GM06990 (cell line): ENCODE results near the gene TPO.

Source experiments
- DNase-seq: peaks from one replicate; pipeline ENCODE4 v3.0.0-alpha.2; 2011; ENCODE audit not compliant: insufficient read length; ENCODE audit errors: extremely low read depth
- H3K27me3 ChIP-seq: replicated peaks from 2 replicates; pipeline ENCODE4 v1.6.0; 2011; ENCODE audit warnings: low read length; ENCODE audit not compliant: control insufficient read depth, insufficient read depth
- H3K36me3 ChIP-seq: 2 replicates; pipeline ENCODE4 v1.5.1; 2011; ENCODE audit warnings: low read length; ENCODE audit not compliant: control insufficient read depth, insufficient read depth
- H3K4me3 ChIP-seq: replicated peaks from 2 replicates; pipeline ENCODE4 v1.5.1; 2011; ENCODE audit warnings: low read depth, mild to moderate bottlenecking, control low read depth, low read length
- CTCF ChIP-seq: IDR thresholded peaks from 2 replicates; pipeline ENCODE4 v1.5.1; 2011; ENCODE audit warnings: low read length, control low read depth, mild to moderate bottlenecking, inconsistent platforms; ENCODE audit not compliant: insufficient read depth, poor library complexity, severe bottlenecking

The TPO gene

GRCh38 chr2:1477196-1478040, 64.2 kb downstream of the TPO start:
- no peak overlapping the region for H3K4me3 ChIP-seq
- DNase-seq, result no peak
- H3K36me3 ChIP-seq, result no peaks in the 10 kb centered on the region
- no peaks in the 10 kb centered on the region for H3K27me3 ChIP-seq
- no peak for TF ChIP-seq CTCF

GRCh38 chr2:1478311-1479305, 65.3 kb downstream of the TPO start:
- no peak for DNase-seq
- Histone ChIP-seq H3K27me3 (no peaks in the 10 kb centered on the region), H3K36me3 (no peaks in the 10 kb centered on the region), H3K4me3 (no peak overlapping the region)
- no peak for TF ChIP-seq CTCF

- TF ChIP-seq CTCF, result no peak
- Histone ChIP-seq H3K27me3 (no peaks in the 10 kb centered on the region), H3K4me3 (no peak overlapping the region), H3K36me3 (no peaks in the 10 kb centered on the region)
- DNase-seq, result no peak
Observed at GRCh38 chr2:1479346-1479745, 66.1 kb downstream of the TPO start.

GRCh38 chr2:1480671-1481076, 67.4 kb downstream of the TPO start:
- no peak for TF ChIP-seq CTCF
- DNase-seq, result no peak
- Histone ChIP-seq H3K4me3 (no peak overlapping the region), H3K36me3 (no peaks in the 10 kb centered on the region), H3K27me3 (no peaks in the 10 kb centered on the region)

- Histone ChIP-seq H3K27me3 (no peaks in the 10 kb centered on the region), H3K4me3 (no peak overlapping the region), H3K36me3 (no peaks in the 10 kb centered on the region)
- no peak for TF ChIP-seq CTCF
- no peak for DNase-seq
Observed at GRCh38 chr2:1481406-1482252, 68.4 kb downstream of the TPO start.
